ENCODE measurements around the gene PIM3.

Gene PIM3

GRCh38 chr22:49956418-49956770 is 4.2 kb upstream of the PIM3 start:
- no peak for DNase-seq (ENCODE audit: low read depth)

- no peak for DNase-seq (ENCODE audit: low read depth)
Observed at GRCh38 chr22:49956914-49957825, 3.4 kb upstream of the PIM3 start.

- DNase-seq (ENCODE audit: low read depth), result no peak
Observed at GRCh38 chr22:49957826-49958365, 2.7 kb upstream of the PIM3 start.

- DNase-seq (ENCODE audit: low read depth), result no peak
Observed at GRCh38 chr22:49958366-49958921, 2.1 kb upstream of the PIM3 start.

- no peak for DNase-seq (ENCODE audit: low read depth)
Observed at GRCh38 chr22:49958931-49959781, 1.4 kb upstream of the PIM3 start.

- DNase-seq (ENCODE audit: low read depth), result no peak
Observed at GRCh38 chr22:49959782-49960158, 802 bp upstream of the PIM3 start.

- DNase-seq (ENCODE audit: low read depth), result no peak
Observed at GRCh38 chr22:49961005-49961600, 531 bp downstream of the PIM3 start.

- DNase-seq (ENCODE audit: low read depth), result no peak
Observed at GRCh38 chr22:49961601-49962011, 1.0 kb downstream of the PIM3 start.

- no peak for DNase-seq (ENCODE audit: low read depth)
Observed at GRCh38 chr22:49962012-49962750, 1.6 kb downstream of the PIM3 start.

GRCh38 chr22:49962751-49963646 is 2.4 kb downstream of the PIM3 start:
- no peak for DNase-seq (ENCODE audit: low read depth)

- DNase-seq (ENCODE audit: low read depth), result no peak
Observed at GRCh38 chr22:49963647-49964026, 3.1 kb downstream of the PIM3 start.

- no peak for DNase-seq (ENCODE audit: low read depth)
Observed at GRCh38 chr22:49964136-49965090, 3.8 kb downstream of the PIM3 start.

GRCh38 chr22:49965091-49966040 is 4.8 kb downstream of the PIM3 start:
- DNase-seq (ENCODE audit: low read depth), result no peak

GRCh38 chr22:49966041-49966773 is 5.6 kb downstream of the PIM3 start:
- DNase-seq (ENCODE audit: low read depth), result no peak

GRCh38 chr22:49966774-49967705 is 6.5 kb downstream of the PIM3 start:
- DNase-seq (ENCODE audit: low read depth), result no peak

- no peak for DNase-seq (ENCODE audit: low read depth)
Observed at GRCh38 chr22:49967706-49968208, 7.2 kb downstream of the PIM3 start.

Measured in HS-27A (cell line).